K562 (cell line): Measurements from ENCODE around the gene EFCC1. TPM values are rescaled to one million over a fixed set of nuclear protein-coding genes. Genes with fewer than 3 reads are reported as not detected.

Experiments used
- ATAC-seq: fragments of 200-7000 bp; cut with Tn5 transposase; 3 replicates; pipeline ENCODE4 v1.9.1; 2020; ENCODE audit warnings: moderate library complexity
- BruUV-seq: library from RNA; stranded (reverse); fragments of 400-500 nt; replicated peaks from 2 replicates; lab custom pipeline; 2021; lab: Mats Ljungman, UMichigan
- CTCF ChIA-PET: fragments of 300-600 bp; formaldehyde crosslinking; extraction: SDS; loops from one replicate; lab custom pipeline; 2021; ENCODE audit warnings: low intra/inter-chr PET ratio; lab: Yijun Ruan, JAX
- POLR2A ChIA-PET: fragments of 300-600, 350-650 bp; sonication (Branson Sonifier 250); formaldehyde crosslinking; extraction: SDS; loops from one replicate; lab custom pipeline; 2021; ENCODE audit warnings: antibody characterized with exemption, inconsistent platforms; lab: Yijun Ruan, JAX
- DNase-seq, 4 experiments: peaks; one replicate each; pipeline versions ENCODE4 v3.0.0 to v3.0.0-alpha.2; 2011 to 2018; ENCODE audit warnings: low spot score in 3 of 4, mixed read lengths in 3 of 4; ENCODE audit errors: extremely low read depth in 1 of 4
- FAIRE-seq: peaks from 2 replicates; lab custom pipeline; 2011; peaks lifted over from hg19 to GRCh38; lab: Jason Lieb, UNC
- H2AFZ ChIP-seq: 2 replicates; pipeline ENCODE4 v1.6.0; 2011; ENCODE audit warnings: low read depth, low read length, control low read depth, inconsistent platforms
- H3K27ac ChIP-seq: fragments of 200-600 bp; 3 replicates; pipeline ENCODE4 v1.8.0; 2011; ENCODE audit warnings: low read depth, mild to moderate bottlenecking, control low read depth, inconsistent platforms, low read length, moderate library complexity, mixed read lengths; ENCODE audit errors: extremely low read depth
- H3K27me3 ChIP-seq, 2 experiments: fragments of 300-600 bp in 1 of 2; 2 replicates in 1 of 2; 3 replicates in 1 of 2; pipeline versions ENCODE4 v1.6.0 to v1.8.0; 2011; ENCODE audit warnings: inconsistent platforms in 2 of 2, low read length in 2 of 2, mild to moderate bottlenecking in 1 of 2, mixed read lengths in 1 of 2, moderate library complexity in 1 of 2; ENCODE audit not compliant: control insufficient read depth in 2 of 2, insufficient read depth in 2 of 2
- H3K36me3 ChIP-seq: fragments of 300-600 bp; 3 replicates; pipeline ENCODE4 v1.8.0; 2011; ENCODE audit warnings: mild to moderate bottlenecking, low read length, inconsistent platforms; ENCODE audit not compliant: control insufficient read depth, insufficient read depth
- H3K4me1 ChIP-seq, 2 experiments: fragments of 200-600 bp in 1 of 2; replicated peaks in 1 of 2; 2 replicates in 1 of 2; 3 replicates in 1 of 2; pipeline versions ENCODE4 v1.5.1 to v1.8.0; 2011; ENCODE audit warnings: inconsistent platforms in 2 of 2, low read length in 2 of 2, mild to moderate bottlenecking in 1 of 2, mixed read lengths in 1 of 2, moderate library complexity in 1 of 2; ENCODE audit not compliant: control insufficient read depth in 2 of 2, insufficient read depth in 2 of 2
- H3K4me2 ChIP-seq: 2 replicates; pipeline ENCODE4 v1.6.1; 2011; ENCODE audit warnings: low read length, control low read depth, inconsistent platforms, mixed read lengths; ENCODE audit not compliant: insufficient read depth
- H3K4me3 ChIP-seq: fragments of 200-600 bp; sonication (generic), shearing (Covaris generic); 2 replicates; pipeline ENCODE4 v1.5.1; 2016; ENCODE audit warnings: control low read depth, inconsistent platforms
- H3K79me2 ChIP-seq: fragments of 200-600 bp; 3 replicates; pipeline ENCODE4 v1.8.0; 2011; ENCODE audit warnings: low read length, inconsistent platforms; ENCODE audit not compliant: control insufficient read depth, insufficient read depth
- H3K9ac ChIP-seq, 2 experiments: 2 replicates each; pipeline versions ENCODE4 v1.6.0 to v1.6.1; 2011; ENCODE audit warnings: low read depth in 2 of 2, low read length in 2 of 2, control low read depth in 1 of 2, inconsistent platforms in 1 of 2, mild to moderate bottlenecking in 1 of 2, mixed read lengths in 1 of 2; ENCODE audit not compliant: insufficient read depth in 1 of 2
- H3K9me1 ChIP-seq: one replicate; pipeline ENCODE4 v1.6.0; 2011; ENCODE audit warnings: inconsistent platforms, mild to moderate bottlenecking, low read length, moderate library complexity; ENCODE audit not compliant: control insufficient read depth, insufficient read depth
- H3K9me3 ChIP-seq: replicated peaks from 2 replicates; pipeline ENCODE4 v1.5.1; 2011; ENCODE audit warnings: low read depth, low read length, inconsistent platforms; ENCODE audit not compliant: control insufficient read depth, insufficient read depth
- H4K20me1 ChIP-seq: replicated peaks from 2 replicates; pipeline ENCODE4 v1.6.1; 2011; ENCODE audit warnings: low read length, inconsistent platforms, mixed read lengths; ENCODE audit not compliant: control insufficient read depth, insufficient read depth
- FOXK2 ChIP-seq, 2 experiments: fragments of 450-650 bp; IDR thresholded peaks in 1 of 2; conservative IDR thresholded peaks in 1 of 2; 2 replicates each; pipeline ENCODE4 v1.6.1; 2016; ENCODE audit warnings: low read depth in 2 of 2, mild to moderate bottlenecking in 1 of 2
- LARP7 ChIP-seq: fragments of 450-650 bp; IDR thresholded peaks from 2 replicates; pipeline ENCODE4 v1.6.1; 2016
- MCM3 ChIP-seq: fragments of 450-650 bp; IDR thresholded peaks from 2 replicates; pipeline ENCODE4 v1.6.1; 2016
- WGBS: fragments of 100-300 bp; shearing (Covaris generic); methylation state at CpG from one replicate; pipeline ENCODE4 v1.1.6; 2016; ENCODE audit warnings: low coverage, mixed read lengths; ENCODE audit not compliant: insufficient coverage; ENCODE audit errors: missing lambda C conversion rate; 5-methylcytosine and 5-hydroxymethylcytosine counted together
- in situ Hi-C: fragments of 300-500 bp; cut with MboI; formaldehyde crosslinking; loops from 4 replicates; pipeline ENCODE4 v1.15.0; 2018; ENCODE audit warnings: inconsistent platforms, mixed read lengths
- intact Hi-C: fragments of 100-400 bp; cut with micrococcal nuclease; formaldehyde crosslinking; loops from 2 replicates; pipeline ENCODE4 v1.14.2; 2022
- polyA plus RNA-seq, 8 experiments: library from polyadenylated mRNA; depleted of rRNA in 4 of 8; stranded (reverse) in 5 of 8; unstranded in 3 of 8; fragments of >200 nt; fragmentation: Nextera tagmentation in 2 of 8; fragmentation: Illumina TruSeq in 1 of 8; extraction: Ambion mirVana in 2 of 8; extraction: Trizol in 1 of 8; gene quantifications; 2 replicates each; pipeline versions ENCODE4 v1.2.1 to v1.2.3, GENCODE V29; 2011 to 2014; ENCODE audit warnings: inconsistent platforms in 1 of 8, missing spikeins in 1 of 8
- total RNA-seq, 7 experiments: library from RNA; depleted of rRNA in 6 of 7; stranded (reverse); fragments of >200 nt in 6 of 7; fragmentation: Illumina TruSeq in 2 of 7; extraction: Trizol in 2 of 7; gene quantifications; 2 replicates each; pipeline versions ENCODE4 v1.2.1 to v1.2.3, GENCODE V29; 2011 to 2021; ENCODE audit warnings: low replicate concordance in 1 of 7
- TF ChIP-seq, protein P1 (sequence below): sonication (generic); formaldehyde crosslinking; IDR thresholded peaks from 2 replicates; pipeline ENCODE4 v1.8.0; 2022; ENCODE audit warnings: missing genetic modification reagents, mild to moderate bottlenecking, borderline replicate concordance

The EFCC1 gene
- total and polyA plus RNA-seq, 9 of the 15 experiments (the other 6 are each of a cell fraction or from before 2014, with no cell fraction given): not detected

DNA sequence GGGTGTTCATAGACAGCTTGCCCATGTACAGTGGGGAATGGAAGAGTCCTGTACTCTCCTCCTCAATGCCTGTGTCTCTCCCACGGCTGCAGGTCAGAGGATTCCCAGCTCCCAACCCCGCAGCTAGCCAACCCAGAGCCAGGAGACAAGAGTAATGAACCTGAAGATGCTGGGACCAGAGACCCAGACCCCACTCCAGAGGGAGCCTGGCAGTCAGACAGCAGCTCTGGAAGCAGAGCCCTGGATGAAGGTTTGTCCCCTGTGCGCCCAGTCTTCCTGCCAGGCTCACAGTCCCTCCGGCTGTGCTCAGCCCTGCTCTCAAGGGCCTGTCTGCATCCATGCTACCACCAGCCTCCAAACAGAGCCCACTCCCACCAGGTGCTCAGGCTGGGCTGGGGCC, 29.5 kb downstream of the EFCC1 start:
- POLR2A ChIA-PET: interaction anchor here (0.6 to 1.0 kb wide), 2 partner anchors 23 to 60 kb away, joined by 3 to 4 read pairs; no protein-coding TSS in a partner anchor
- 52% methylated on average over 3 of the region's 4 CpGs for WGBS
- Histone ChIP-seq H3K4me2 (no peak overlapping the region), H3K9me3 (peaks cover 2% of the 10 kb centered on the region; the same call in 1 of the 2 replicates), H3K9ac (no peak overlapping the region), H3K27ac (no peak overlapping the region), H3K27me3 (no peaks in the 10 kb centered on the region), H3K79me2 (no peaks in the 10 kb centered on the region), H3K4me3 (no peak overlapping the region), H3K9me1 (no peaks in the 10 kb centered on the region), H3K36me3 (no peaks in the 10 kb centered on the region), H3K4me1 (peaks cover 7 to 22% of the 10 kb centered on the region in 2 experiments; a peak in 4 of 5 replicates), H2AFZ (no peak overlapping the region), H4K20me1 (no peaks in the 10 kb centered on the region)
- FAIRE-seq (no peak), ATAC-seq (no peak), DNase-seq (no peak)
- TF ChIP-seq MCM3 (no peak), FOXK2 (conservative IDR thresholded peaks at IDR 0.05 in 1 of 2, IDR thresholded peaks at IDR 0.05 in 1 of 2; ENCODE audit: low read depth in 2 of 2) (no peak), LARP7 (no peak)
- TF ChIP-seq, protein P1, sequence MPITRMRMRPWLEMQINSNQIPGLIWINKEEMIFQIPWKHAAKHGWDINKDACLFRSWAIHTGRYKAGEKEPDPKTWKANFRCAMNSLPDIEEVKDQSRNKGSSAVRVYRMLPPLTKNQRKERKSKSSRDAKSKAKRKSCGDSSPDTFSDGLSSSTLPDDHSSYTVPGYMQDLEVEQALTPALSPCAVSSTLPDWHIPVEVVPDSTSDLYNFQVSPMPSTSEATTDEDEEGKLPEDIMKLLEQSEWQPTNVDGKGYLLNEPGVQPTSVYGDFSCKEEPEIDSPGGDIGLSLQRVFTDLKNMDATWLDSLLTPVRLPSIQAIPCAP: no peak
- intact Hi-C loops (no loop called here), in situ Hi-C loops (no loop called here)
- CTCF ChIA-PET: no interaction called here
- no TSS peak for BruUV-seq
